Left cardiac atrium (tissue), 4 donors: ENCODE results near the gene C12orf76. TPM values are rescaled to one million over a fixed set of nuclear protein-coding genes. Genes with fewer than 3 reads are reported as not detected.
"Not testable (repeated sequence)": the region's sequence is repeated elsewhere in the genome, so short reads cannot be mapped to it uniquely, and the experiment has no call there.

Experiments
- ATAC-seq, 2 donors: fragments of 200-7000 bp; cut with Tn5 transposase; one replicate each; pipeline ENCODE4 v1.9.1; 2020; ENCODE audit warnings: mild to moderate bottlenecking in 2 of 2, moderate library complexity in 2 of 2
- DNase-seq: peaks from one replicate; pipeline ENCODE4 v3.0.0-alpha.2; 2020
- intact Hi-C, 2 donors: fragments of 100-400 bp; cut with DNase I; formaldehyde crosslinking; loops; one replicate each; pipeline versions ENCODE4 v1.14.1 to v1.15.1; 2022 to 2023
- total RNA-seq, 2 donors: library from RNA; stranded (reverse); fragmentation: NEBNext Ultra II Directional; extraction: Animal tissue kit (Norgen Biotek cat#: 25700); gene quantifications; one replicate each; pipeline ENCODE4 v1.2.1, GENCODE V29; 2021
- donor health status: DM: no; HTN: yes; CAD: no.
- donor health status: DM: no; HTN: yes; CAD: no; lungs with severe emphysema.
- donor health status: DM: yes; HTN: yes; CAD: no.
- donor health status: Dilated cardiomyopathy.

C12orf76 gene
- total RNA-seq, 2 donors from 2014 or later, result 6.0 to 7.8 TPM

- intact Hi-C loops, result no loop called here
- no peak for ATAC-seq
- DNase-seq, result no peak
Measured at GRCh38 chr12:110035534-110036104, 12.7 kb downstream of the C12orf76 start.

GRCh38 chr12:110033888-110034287 lies 14.4 kb downstream of the C12orf76 start:
- no peak for DNase-seq
- intact Hi-C loops, result no loop called here
- ATAC-seq, result no peak

- intact Hi-C loops, result no loop called here
- no peak for ATAC-seq
- DNase-seq, result no peak
Measured at GRCh38 chr12:110029290-110029815, 19.0 kb downstream of the C12orf76 start.

GRCh38 chr12:110028323-110028722 lies 20.0 kb downstream of the C12orf76 start:
- intact Hi-C loops, result no loop called here
- DNase-seq, result no peak
- ATAC-seq, result no peak

- intact Hi-C loops, result no loop called here
- no peak for ATAC-seq
- no peak for DNase-seq
Measured at GRCh38 chr12:110024051-110024450, 24.3 kb downstream of the C12orf76 start.

- peak in 1 of 2 donors; percentile 36 for ATAC-seq
- DNase-seq, result no peak
- intact Hi-C loops, result no loop called here
Measured at GRCh38 chr12:110023059-110023980, 25.0 kb downstream of the C12orf76 start.

- no peak for ATAC-seq
- intact Hi-C loops, result no loop called here
- no peak for DNase-seq
Measured at GRCh38 chr12:110020956-110021355, 27.4 kb downstream of the C12orf76 start.

- DNase-seq (no peak), ATAC-seq (no peak)
- intact Hi-C loops, result no loop called here
Measured at GRCh38 chr12:110015132-110015531, 33.2 kb downstream of the C12orf76 start.

- DNase-seq (no peak), ATAC-seq (no peak)
- intact Hi-C loops, result no loop called here
Measured at GRCh38 chr12:110012659-110013058, 35.7 kb downstream of the C12orf76 start.

GRCh38 chr12:110012137-110012536 lies 36.2 kb downstream of the C12orf76 start:
- intact Hi-C loops, result no loop called here
- DNase-seq (no peak), ATAC-seq (no peak)

GRCh38 chr12:110010853-110011723 lies 37.2 kb downstream of the C12orf76 start:
- intact Hi-C loops, result no loop called here
- DNase-seq (no peak), ATAC-seq (no peak)

- intact Hi-C loops, DNase-seq, ATAC-seq: not testable (repeated sequence)
Measured at GRCh38 chr12:110008681-110009398, 39.5 kb downstream of the C12orf76 start.

- ATAC-seq, result peak in 1 of 2 donors; percentile 30
- intact Hi-C loops, result no loop called here
- DNase-seq, result no peak
Measured at GRCh38 chr12:110007881-110008280, 40.4 kb downstream of the C12orf76 start.

- no peak for DNase-seq
- ATAC-seq, result no peak
- intact Hi-C loops, result no loop called here
Measured at GRCh38 chr12:110006115-110006514, 42.2 kb downstream of the C12orf76 start.

GRCh38 chr12:110005319-110005973 lies 42.9 kb downstream of the C12orf76 start:
- ATAC-seq (no peak), DNase-seq (no peak)
- intact Hi-C loops, result no loop called here

- no peak for ATAC-seq
- intact Hi-C loops, result no loop called here
- DNase-seq, result no peak
Measured at GRCh38 chr12:110004598-110004997, 43.7 kb downstream of the C12orf76 start.

- intact Hi-C loops, result no loop called here
- no peak for ATAC-seq
Measured at GRCh38 chr12:110002676-110003515, 45.4 kb downstream of the C12orf76 start.

More at GRCh38 chr12:110002676-110003515, 45.4 kb downstream of the C12orf76 start:
- no peak for DNase-seq
